Activated CD4-positive, alpha-beta T cell treated with anti-CD3 and anti-CD28 coated beads, Interleukin-2, amount 10 ng/mL, durations not matched to agents 7 days and 5 days (primary cell): ENCODE data around the gene RAB9B. TPM values are rescaled to one million over a fixed set of nuclear protein-coding genes. Genes with fewer than 3 reads are reported as not detected.

ENCODE experiments used
- CTCF ChIA-PET: fragments of 350-600 bp; sonication (Branson Sonifier 250); formaldehyde crosslinking; loops from one replicate; lab custom pipeline; 2021; ENCODE audit warnings: antibody characterized with exemption; lab: Charles Lee
- POLR2A ChIA-PET: fragments of 350-600 bp; sonication (Branson Sonifier 250); formaldehyde crosslinking; loops from one replicate; lab custom pipeline; 2021; ENCODE audit warnings: antibody characterized with exemption; lab: Charles Lee
- DNase-seq: peaks from one replicate; pipeline ENCODE4 v3.0.0-alpha.2; 2020
- H3K27ac Mint-ChIP-seq: one replicate; pipeline ENCODE4 v1.8.0; 2021; ENCODE audit warnings: mild to moderate bottlenecking, moderate library complexity, mixed read lengths
- H3K27me3 Mint-ChIP-seq: one replicate; pipeline ENCODE4 v1.8.0; 2021; ENCODE audit warnings: mixed read lengths
- H3K36me3 Mint-ChIP-seq: one replicate; pipeline ENCODE4 v1.8.0; 2021; ENCODE audit warnings: low read depth, mixed read lengths
- H3K4me1 Mint-ChIP-seq: one replicate; pipeline ENCODE4 v1.8.0; 2021; ENCODE audit warnings: mixed read lengths
- H3K4me3 Mint-ChIP-seq: one replicate; pipeline ENCODE4 v1.8.0; 2021; ENCODE audit warnings: mild to moderate bottlenecking, moderate library complexity, mixed read lengths
- H3K9me3 Mint-ChIP-seq: one replicate; pipeline ENCODE4 v1.8.0; 2021; ENCODE audit warnings: mixed read lengths
- total RNA-seq, 2 experiments: library from RNA; stranded (reverse); gene quantifications; one replicate each; pipeline ENCODE4 v1.2.3, GENCODE V29; 2021

Gene RAB9B
- total RNA-seq, 2 experiments from 2014 or later = 0.40 to 0.48 TPM

DNA sequence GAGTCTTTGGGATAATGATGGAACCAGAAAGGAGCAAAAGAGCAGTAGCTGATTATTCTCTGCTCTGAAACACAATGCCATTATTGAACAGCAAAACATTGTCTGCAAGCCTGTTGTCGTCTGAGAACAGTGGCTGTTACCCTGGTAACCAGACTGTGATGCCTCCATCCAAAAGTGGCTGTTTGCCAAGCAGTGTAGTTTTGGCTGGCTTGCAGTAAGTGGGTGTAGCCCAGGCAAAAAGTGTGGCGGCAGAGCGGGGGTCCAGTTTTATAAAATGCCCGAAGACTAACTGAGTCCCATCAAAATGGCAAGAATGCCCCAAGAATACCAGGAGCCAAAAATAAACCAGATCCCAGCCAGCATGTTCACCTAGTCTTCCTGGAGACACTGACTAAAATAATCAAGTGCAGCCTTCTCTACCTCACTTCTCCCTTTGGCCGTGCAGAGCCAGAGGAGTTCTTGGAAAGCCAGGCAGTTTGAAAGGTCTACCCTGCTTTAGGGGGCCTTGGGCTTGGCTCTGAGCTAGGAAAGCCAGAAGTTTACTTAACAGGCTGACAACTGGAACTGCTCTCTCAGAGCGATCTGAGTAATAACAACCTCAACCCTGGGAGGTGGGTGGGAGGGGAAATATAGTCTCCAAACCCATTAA is 52.8 kb downstream of the RAB9B start:
- ChIA-PET CTCF (no interaction called here), POLR2A (no interaction called here)
- Mint-ChIP-seq H3K4me3 (no peak overlapping the region), H3K27ac (no peak overlapping the region), H3K27me3 (peaks cover 8% of the 10 kb centered on the region), H3K9me3 (no peaks in the 10 kb centered on the region), H3K4me1 (peaks cover 5% of the 10 kb centered on the region), H3K36me3 (no peaks in the 10 kb centered on the region)
- DNase-seq = no peak

DNA sequence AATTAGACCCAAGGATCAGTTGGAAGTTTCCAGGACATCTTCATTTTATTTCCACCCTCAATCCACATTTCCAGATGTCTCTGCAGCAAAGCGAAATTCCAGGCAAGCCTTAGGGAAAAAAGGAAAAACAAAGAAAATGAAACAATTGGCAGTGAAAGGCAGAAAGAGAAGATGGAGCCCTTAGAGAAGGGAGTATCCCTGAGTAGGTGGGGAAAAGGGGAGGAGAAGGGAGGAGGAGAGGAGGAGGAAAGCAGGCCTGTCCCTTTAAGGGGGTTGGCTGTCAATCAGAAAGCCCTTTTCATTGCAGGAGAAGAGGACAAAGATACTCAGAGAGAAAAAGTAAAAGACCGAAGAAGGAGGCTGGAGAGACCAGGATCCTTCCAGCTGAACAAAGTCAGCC is 55.5 kb downstream of the RAB9B start, which contains the start of gene PLP1:
TSS of gene PLP1 (plus strand) at position 295 of the 400 bp plus-strand sequence. CDS start 156 bp downstream, outside the sequence.
- POLR2A ChIA-PET = no interaction called here
- Mint-ChIP-seq H3K27me3 (peaks cover 8% of the 10 kb centered on the region), H3K4me3 (no peak within 1 kb of the TSS), H3K36me3 (no peaks in the 10 kb centered on the region), H3K27ac (no peak within 1 kb of the TSS), H3K4me1 (no peaks in the 10 kb centered on the region), H3K9me3 (no peaks in the 10 kb centered on the region)
- CTCF ChIA-PET = no interaction called here
- no peak for DNase-seq

DNA sequence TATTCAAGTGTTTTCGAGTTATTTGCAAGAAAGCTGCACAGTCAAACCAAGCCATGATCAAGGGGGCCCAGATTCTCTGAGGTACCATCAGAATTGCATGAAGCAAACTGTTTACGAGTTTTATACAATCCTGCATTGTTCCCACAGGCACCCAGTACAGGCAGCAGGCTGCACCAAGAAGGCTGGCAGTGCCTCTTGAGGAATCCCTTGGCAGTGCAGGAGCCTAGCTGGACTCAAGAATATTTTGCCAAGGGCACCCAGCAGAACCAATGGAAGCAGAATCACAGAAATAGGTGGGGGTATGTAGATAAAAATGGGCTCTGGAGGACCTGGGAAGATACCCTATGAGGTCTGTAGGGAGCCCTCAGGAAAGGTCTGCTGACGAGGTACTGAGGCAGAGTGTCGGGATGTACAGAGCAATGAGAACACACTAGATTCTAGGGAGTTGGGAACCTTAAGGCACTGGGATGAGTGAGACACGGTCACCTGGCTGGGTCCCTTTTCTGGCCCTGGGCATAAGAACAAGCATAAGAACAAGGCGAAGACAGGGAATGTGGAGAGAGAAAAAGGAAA is 57.9 kb downstream of the RAB9B start:
- H3K4me1 Mint-ChIP-seq = no peaks in the 10 kb centered on the region
- no peaks in the 10 kb centered on the region for H3K9me3 Mint-ChIP-seq
- ChIA-PET POLR2A (no interaction called here), CTCF (no interaction called here)
- no peak overlapping the region for H3K27ac Mint-ChIP-seq
- H3K27me3 Mint-ChIP-seq = peaks cover 8% of the 10 kb centered on the region
- no peaks in the 10 kb centered on the region for H3K36me3 Mint-ChIP-seq
- no peak overlapping the region for H3K4me3 Mint-ChIP-seq
- no peak for DNase-seq

DNA sequence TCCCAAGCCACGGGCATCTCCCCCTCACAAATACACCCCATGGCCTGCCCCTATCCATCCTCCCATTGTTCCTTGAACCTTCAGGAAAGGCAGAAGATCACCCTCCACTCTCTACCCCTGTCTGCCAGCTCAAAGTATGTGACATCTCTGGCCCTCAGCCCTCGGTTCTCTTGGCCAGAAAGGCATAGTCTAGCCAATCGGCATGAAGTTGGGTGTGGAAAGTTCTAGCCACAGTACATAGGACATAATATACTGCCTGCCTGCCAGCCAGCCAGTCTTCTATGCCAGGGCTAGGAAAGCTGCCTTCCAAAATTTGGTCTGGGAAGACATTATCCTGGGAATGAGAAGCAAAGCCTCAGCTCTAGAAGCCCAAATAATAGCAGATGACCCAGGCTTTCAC is 58.6 kb downstream of the RAB9B start:
- H3K27ac Mint-ChIP-seq = no peak overlapping the region
- ChIA-PET POLR2A (no interaction called here), CTCF (interaction anchor here (1.0 kb wide), 1 partner anchor 981 kb away, joined by 3 read pairs; no protein-coding TSS in a partner anchor)
- peaks cover 8% of the 10 kb centered on the region for H3K27me3 Mint-ChIP-seq
- no peak for DNase-seq
- no peaks in the 10 kb centered on the region for H3K9me3 Mint-ChIP-seq
- no peak overlapping the region for H3K4me3 Mint-ChIP-seq
- H3K4me1 Mint-ChIP-seq = no peaks in the 10 kb centered on the region
- H3K36me3 Mint-ChIP-seq = no peaks in the 10 kb centered on the region

Other genes starting within 250 kb of the RAB9B start
- gene TCEAL4, start 246.7 kb downstream of the RAB9B start, total RNA-seq = 1 to 10 TPM; 4.9 to 5.1 TPM
- 1 to 10 TPM; 2.1 to 4.0 TPM for gene TCEAL3, start 224.3 kb downstream of the RAB9B start, total RNA-seq
- gene TCEAL1, start 203.3 kb downstream of the RAB9B start, total RNA-seq = 1 to 10 TPM; 5.7 to 6.2 TPM
- 100 to 1,000 TPM; 122 to 126 TPM for gene MORF4L2, start 145.6 kb downstream of the RAB9B start, total RNA-seq
- not detected for gene TMEM31, start 121.3 kb downstream of the RAB9B start, total RNA-seq
- gene PLP1, start 55.4 kb downstream of the RAB9B start, total RNA-seq = not detected
- 1 to 10 TPM; 6.3 to 8.7 TPM for gene TMSB15B, start 130.4 kb upstream of the RAB9B start, total RNA-seq
- gene H2BW1, start 181.5 kb upstream of the RAB9B start, total RNA-seq = not detected
- gene H2BW2, start 207.7 kb upstream of the RAB9B start, total RNA-seq = under 1 TPM in 1 of 2 experiments, not detected in 1; 0.10 TPM
- 1 to 10 TPM; 4.1 to 4.4 TPM for gene TMSB15C, start 244.0 kb upstream of the RAB9B start, total RNA-seq